Liver (tissue), 9 donors: ENCODE data around the gene NAALADL1. TPM values are rescaled to one million over a fixed set of nuclear protein-coding genes. Genes with fewer than 3 reads are reported as not detected.

ENCODE experiments used
- DNase-seq: peaks from one replicate; pipeline ENCODE4 v3.0.0-alpha.2; 2017; ENCODE audit warnings: low spot score
- H3K27ac ChIP-seq, 2 donors: one replicate each; pipeline ENCODE4 v1.7.0; 2013; ENCODE audit warnings: inconsistent platforms in 2 of 2, low read length in 2 of 2, control low read depth in 1 of 2, low read depth in 1 of 2, mild to moderate bottlenecking in 1 of 2
- H3K27me3 ChIP-seq, 4 donors: one replicate each; pipeline versions ENCODE4 v1.6.1 to v1.7.0; 2013; ENCODE audit warnings: low read length in 3 of 4, inconsistent platforms in 1 of 4, mild to moderate bottlenecking in 1 of 4, moderate library complexity in 1 of 4; ENCODE audit not compliant: control insufficient read depth in 4 of 4, insufficient read depth in 4 of 4
- H3K36me3 ChIP-seq, 4 donors: one replicate each; pipeline versions ENCODE4 v1.6.1 to v1.7.0; 2013; ENCODE audit warnings: low read length in 3 of 4, mild to moderate bottlenecking in 3 of 4, low read depth in 1 of 4, moderate library complexity in 1 of 4; ENCODE audit not compliant: control insufficient read depth in 4 of 4, insufficient read depth in 3 of 4
- H3K4me1 ChIP-seq, 4 donors: one replicate each; pipeline versions ENCODE4 v1.6.1 to v1.7.0; 2013; ENCODE audit warnings: low read length in 3 of 4, mild to moderate bottlenecking in 3 of 4, moderate library complexity in 1 of 4; ENCODE audit not compliant: control insufficient read depth in 4 of 4, insufficient read depth in 4 of 4
- H3K4me3 ChIP-seq, 3 donors: one replicate each; pipeline versions ENCODE4 v1.6.1 to v1.7.0; 2013; ENCODE audit warnings: low read length in 3 of 3, control low read depth in 1 of 3, low read depth in 1 of 3, mild to moderate bottlenecking in 1 of 3
- H3K9ac ChIP-seq, 2 donors: one replicate each; pipeline ENCODE4 v1.7.0; 2013; ENCODE audit warnings: low read length in 2 of 2, mild to moderate bottlenecking in 2 of 2, moderate library complexity in 2 of 2, control low read depth in 1 of 2, low read depth in 1 of 2
- H3K9me3 ChIP-seq, 4 donors: one replicate each; pipeline versions ENCODE4 v1.6.1 to v1.7.0; 2013; ENCODE audit warnings: low read length in 3 of 4; ENCODE audit not compliant: control insufficient read depth in 4 of 4
- CTCF ChIP-seq: fragments of 150-350 bp; IDR thresholded peaks from 2 replicates; pipeline ENCODE4 v1.5.1; 2017; ENCODE audit warnings: improper control_type of control experiment, low read depth, low read length; ENCODE audit not compliant: missing input control
- EGR1 ChIP-seq, 2 donors: IDR thresholded peaks; 2 replicates each; pipeline ENCODE4 v1.6.1; 2016 to 2018; ENCODE audit warnings: antibody characterized with exemption in 2 of 2, low read depth in 2 of 2
- FOXA1 ChIP-seq: IDR thresholded peaks from 2 replicates; pipeline ENCODE4 v1.6.1; 2016; ENCODE audit warnings: antibody characterized with exemption
- FOXA2 ChIP-seq: IDR thresholded peaks from 2 replicates; pipeline ENCODE4 v1.6.1; 2016; ENCODE audit warnings: antibody characterized with exemption
- GABPA ChIP-seq, 2 donors: IDR thresholded peaks in 1 of 2; conservative IDR thresholded peaks in 1 of 2; 2 replicates each; pipeline ENCODE4 v1.6.1; 2016; ENCODE audit warnings: antibody characterized with exemption in 2 of 2, mild to moderate bottlenecking in 1 of 2, moderate library complexity in 1 of 2
- HNF4A ChIP-seq, 2 donors: conservative IDR thresholded peaks; 2 replicates each; pipeline ENCODE4 v1.6.1; 2016; ENCODE audit warnings: antibody characterized with exemption in 2 of 2, mild to moderate bottlenecking in 2 of 2
- HNF4G ChIP-seq: IDR thresholded peaks from 2 replicates; pipeline ENCODE4 v1.6.1; 2016; ENCODE audit warnings: antibody characterized with exemption
- JUND ChIP-seq, 2 donors: IDR thresholded peaks; 2 replicates each; pipeline ENCODE4 v1.6.1; 2016; ENCODE audit warnings: antibody characterized with exemption in 2 of 2
- NR2F2 ChIP-seq: IDR thresholded peaks from 2 replicates; pipeline ENCODE4 v1.6.1; 2016; ENCODE audit warnings: antibody characterized with exemption
- RAD21 ChIP-seq, 2 donors: IDR thresholded peaks; 2 replicates each; pipeline ENCODE4 v1.6.1; 2016; ENCODE audit warnings: antibody characterized with exemption in 2 of 2, mild to moderate bottlenecking in 2 of 2
- REST ChIP-seq: IDR thresholded peaks from 2 replicates; pipeline ENCODE4 v1.6.1; 2016; ENCODE audit warnings: antibody characterized with exemption, mild to moderate bottlenecking
- SP1 ChIP-seq: IDR thresholded peaks from 2 replicates; pipeline ENCODE4 v1.6.1; 2018; ENCODE audit warnings: antibody characterized with exemption, mild to moderate bottlenecking
- TAF1 ChIP-seq: conservative IDR thresholded peaks from 2 replicates; pipeline ENCODE4 v1.6.1; 2016; ENCODE audit warnings: antibody characterized with exemption, mild to moderate bottlenecking
- YY1 ChIP-seq: IDR thresholded peaks from 2 replicates; pipeline ENCODE4 v1.6.1; 2016; ENCODE audit warnings: antibody characterized with exemption, mild to moderate bottlenecking
- WGBS: extraction: QIAGEN DNeasy Blood & Tissue Kit; methylation state at CpG from one replicate; pipeline ENCODE4 v1.1.7; 2013; 5-methylcytosine and 5-hydroxymethylcytosine counted together
- polyA plus RNA-seq, 2 donors: library from polyadenylated mRNA; stranded (reverse) in 1 of 2; unstranded in 1 of 2; fragments of 200-250 nt in 1 of 2; fragments of >200 nt in 1 of 2; fragmentation: Nextera tagmentation in 1 of 2; extraction: Ambion mirVana in 1 of 2; gene quantifications; one replicate each; pipeline versions ENCODE4 v1.2.1 to v1.2.3, GENCODE V29; 2013 to 2015
- total RNA-seq, 2 donors: library from RNA; depleted of rRNA; stranded (reverse); fragments of >200 nt; gene quantifications; one replicate each; pipeline ENCODE4 v1.2.3, GENCODE V29; 2014
- TF ChIP-seq, protein P1 (sequence below): IDR thresholded peaks from 2 replicates; pipeline ENCODE4 v1.6.1; 2016; ENCODE audit warnings: antibody characterized with exemption
- TF ChIP-seq, protein P2 (sequence below): IDR thresholded peaks from 2 replicates; pipeline ENCODE4 v1.6.1; 2016; ENCODE audit warnings: antibody characterized with exemption
- TF ChIP-seq, protein P3 (sequence below): IDR thresholded peaks from 2 replicates; pipeline ENCODE4 v1.6.1; 2016; ENCODE audit warnings: antibody characterized with exemption
- donor health status: healthy.
- donor health status: healthy.
- donor health status: healthy.
- donor health status: healthy.
- donor health status: healthy.

Gene NAALADL1
- total and polyA plus RNA-seq, 4 donors: 1.2 to 2.1 (median 1.6) TPM

- H3K9ac ChIP-seq: no peak overlapping the region
- no peak for DNase-seq
- no peaks in the 10 kb centered on the region for H3K27me3 ChIP-seq
- no peaks in the 10 kb centered on the region for H3K9me3 ChIP-seq
- peaks cover 2 to 15% (median 12%) of the 10 kb centered on the region in 4 donors for H3K4me1 ChIP-seq
- 79% methylated on average over 22 of the region's 22 CpGs for WGBS
- TF ChIP-seq, protein P1, sequence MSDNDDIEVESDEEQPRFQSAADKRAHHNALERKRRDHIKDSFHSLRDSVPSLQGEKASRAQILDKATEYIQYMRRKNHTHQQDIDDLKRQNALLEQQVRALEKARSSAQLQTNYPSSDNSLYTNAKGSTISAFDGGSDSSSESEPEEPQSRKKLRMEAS: no peak
- TF ChIP-seq EGR1 (IDR thresholded peaks at IDR 0.05; ENCODE audit: low read depth in 2 of 2) (no peak), CTCF (no peak), RAD21 (IDR thresholded peaks at IDR 0.05) (no peak), TAF1 (no peak), FOXA1 (no peak), REST (no peak), GABPA (IDR thresholded peaks at IDR 0.05 in 1 of 2, conservative IDR thresholded peaks at IDR 0.05 in 1 of 2) (no peak), JUND (IDR thresholded peaks at IDR 0.05) (no peak), YY1 (no peak), FOXA2 (no peak), SP1 (no peak)
- TF ChIP-seq, protein P2, sequence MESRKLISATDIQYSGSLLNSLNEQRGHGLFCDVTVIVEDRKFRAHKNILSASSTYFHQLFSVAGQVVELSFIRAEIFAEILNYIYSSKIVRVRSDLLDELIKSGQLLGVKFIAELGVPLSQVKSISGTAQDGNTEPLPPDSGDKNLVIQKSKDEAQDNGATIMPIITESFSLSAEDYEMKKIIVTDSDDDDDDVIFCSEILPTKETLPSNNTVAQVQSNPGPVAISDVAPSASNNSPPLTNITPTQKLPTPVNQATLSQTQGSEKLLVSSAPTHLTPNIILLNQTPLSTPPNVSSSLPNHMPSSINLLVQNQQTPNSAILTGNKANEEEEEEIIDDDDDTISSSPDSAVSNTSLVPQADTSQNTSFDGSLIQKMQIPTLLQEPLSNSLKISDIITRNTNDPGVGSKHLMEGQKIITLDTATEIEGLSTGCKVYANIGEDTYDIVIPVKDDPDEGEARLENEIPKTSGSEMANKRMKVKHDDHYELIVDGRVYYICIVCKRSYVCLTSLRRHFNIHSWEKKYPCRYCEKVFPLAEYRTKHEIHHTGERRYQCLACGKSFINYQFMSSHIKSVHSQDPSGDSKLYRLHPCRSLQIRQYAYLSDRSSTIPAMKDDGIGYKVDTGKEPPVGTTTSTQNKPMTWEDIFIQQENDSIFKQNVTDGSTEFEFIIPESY: no peak
- no peak overlapping the region for H3K4me3 ChIP-seq
- H3K27ac ChIP-seq: no peak overlapping the region
- H3K36me3 ChIP-seq: peaks cover 0 to 6% (median 0%) of the 10 kb centered on the region in 4 donors
Measured at GRCh38 chr11:65095427-65095826, 37.1 kb upstream of the NAALADL1 start.

GRCh38 chr11:65090628-65091027 lies 32.3 kb upstream of the NAALADL1 start:
- no peak for DNase-seq
- H3K4me3 ChIP-seq: no peak overlapping the region
- H3K36me3 ChIP-seq: peaks cover 5 to 37% (median 12%) of the 10 kb centered on the region in 4 donors
- no peaks in the 10 kb centered on the region for H3K9me3 ChIP-seq
- no peak for TF ChIP-seq REST
- no peak for TF ChIP-seq JUND (IDR thresholded peaks at IDR 0.05)
- TF ChIP-seq NR2F2: no peak
- TF ChIP-seq RAD21 (IDR thresholded peaks at IDR 0.05): no peak
- TF ChIP-seq HNF4A (conservative IDR thresholded peaks at IDR 0.05): no peak
- TF ChIP-seq, protein P3, sequence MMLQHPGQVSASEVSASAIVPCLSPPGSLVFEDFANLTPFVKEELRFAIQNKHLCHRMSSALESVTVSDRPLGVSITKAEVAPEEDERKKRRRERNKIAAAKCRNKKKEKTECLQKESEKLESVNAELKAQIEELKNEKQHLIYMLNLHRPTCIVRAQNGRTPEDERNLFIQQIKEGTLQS: no peak
- TF ChIP-seq SP1: no peak
- no peak for TF ChIP-seq TAF1
- no peak for TF ChIP-seq HNF4G
- no peak for TF ChIP-seq YY1
- no peak for TF ChIP-seq FOXA2
- TF ChIP-seq GABPA (IDR thresholded peaks at IDR 0.05 in 1 of 2, conservative IDR thresholded peaks at IDR 0.05 in 1 of 2): no peak
- WGBS: 98% methylated on average over 4 of the region's 4 CpGs
- H3K27ac ChIP-seq: no peak overlapping the region
- H3K9ac ChIP-seq: no peak overlapping the region
- H3K27me3 ChIP-seq: no peaks in the 10 kb centered on the region
- peaks cover 0 to 4% (median 2%) of the 10 kb centered on the region in 4 donors for H3K4me1 ChIP-seq
